H9 (cell line): Measurements from ENCODE around the gene SARNP. TPM values are rescaled to one million over a fixed set of nuclear protein-coding genes. Genes with fewer than 3 reads are reported as not detected.

Experiments used
- DNase-seq: peaks from one replicate; pipeline ENCODE4 v3.0.0-alpha.2; 2017
- H2AFZ ChIP-seq: one replicate; pipeline ENCODE4 v1.6.1; 2013; ENCODE audit warnings: mild to moderate bottlenecking, low read length, control low read depth, moderate library complexity
- H2AK5ac ChIP-seq: 2 replicates; pipeline ENCODE4 v1.6.1; 2013; ENCODE audit warnings: low read length, control low read depth, mixed read lengths; ENCODE audit not compliant: insufficient read length
- H2BK120ac ChIP-seq: one replicate; pipeline ENCODE4 v1.6.1; 2013; ENCODE audit warnings: low read depth, mild to moderate bottlenecking, low read length, control low read depth, inconsistent platforms; ENCODE audit not compliant: poor library complexity, severe bottlenecking
- H2BK12ac ChIP-seq: 2 replicates; pipeline ENCODE4 v1.6.1; 2013; ENCODE audit warnings: low read length, control low read depth, mixed read lengths, low read depth; ENCODE audit not compliant: insufficient read length
- H2BK15ac ChIP-seq: 2 replicates; pipeline ENCODE4 v1.6.1; 2013; ENCODE audit warnings: low read depth, low read length, control low read depth
- H2BK20ac ChIP-seq: one replicate; pipeline ENCODE4 v1.6.1; 2013; ENCODE audit warnings: low read depth, mild to moderate bottlenecking, low read length, control low read depth, inconsistent platforms; ENCODE audit not compliant: poor library complexity, severe bottlenecking
- H2BK5ac ChIP-seq: 2 replicates; pipeline ENCODE4 v1.6.1; 2013; ENCODE audit warnings: low read length, control low read depth, mixed read lengths; ENCODE audit not compliant: insufficient read length
- H3K14ac ChIP-seq: 2 replicates; pipeline ENCODE4 v1.6.1; 2013; ENCODE audit warnings: low read length, control low read depth; ENCODE audit not compliant: insufficient read depth
- H3K18ac ChIP-seq: 2 replicates; pipeline ENCODE4 v1.6.1; 2013; ENCODE audit warnings: low read depth, mild to moderate bottlenecking, mixed read lengths, low read length, control low read depth; ENCODE audit not compliant: insufficient read length
- H3K23ac ChIP-seq: 2 replicates; pipeline ENCODE4 v1.6.1; 2013; ENCODE audit warnings: low read length, control low read depth, mixed read lengths, low read depth; ENCODE audit not compliant: insufficient read length
- H3K23me2 ChIP-seq: 2 replicates; pipeline ENCODE4 v1.6.1; 2013; ENCODE audit warnings: low read depth, mild to moderate bottlenecking, mixed read lengths, low read length, control low read depth; ENCODE audit not compliant: insufficient read length, poor library complexity, severe bottlenecking
- H3K27ac ChIP-seq: 2 replicates; pipeline ENCODE4 v1.5.1; 2013; ENCODE audit warnings: low read length, control low read depth, mixed read lengths, low read depth; ENCODE audit not compliant: insufficient read length
- H3K27me3 ChIP-seq: 2 replicates; pipeline ENCODE4 v1.6.1; 2013; ENCODE audit warnings: low read length, control low read depth, inconsistent platforms; ENCODE audit not compliant: insufficient read depth
- H3K4ac ChIP-seq: 2 replicates; pipeline ENCODE4 v1.6.1; 2013; ENCODE audit warnings: low read depth, mild to moderate bottlenecking, control low read depth, inconsistent platforms, low read length, moderate library complexity
- H3K4me1 ChIP-seq: 2 replicates; pipeline ENCODE4 v1.6.1; 2013; ENCODE audit warnings: low read length, control low read depth, inconsistent platforms; ENCODE audit not compliant: insufficient read depth
- H3K4me2 ChIP-seq: 2 replicates; pipeline ENCODE4 v1.6.1; 2013; ENCODE audit warnings: low read length, control low read depth, mixed read lengths; ENCODE audit not compliant: insufficient read length, insufficient read depth
- H3K56ac ChIP-seq: 2 replicates; pipeline ENCODE4 v1.6.1; 2013; ENCODE audit warnings: low read depth, mild to moderate bottlenecking, mixed read lengths, low read length, control low read depth; ENCODE audit not compliant: insufficient read length
- H3K79me1 ChIP-seq: 2 replicates; pipeline ENCODE4 v1.6.1; 2013; ENCODE audit warnings: low read depth, mild to moderate bottlenecking, moderate library complexity, low read length, control low read depth, inconsistent platforms; ENCODE audit not compliant: insufficient read depth, poor library complexity, severe bottlenecking
- H3K79me2 ChIP-seq: 2 replicates; pipeline ENCODE4 v1.6.1; 2013; ENCODE audit warnings: low read length, control low read depth, inconsistent platforms; ENCODE audit not compliant: insufficient read depth
- H3K9ac ChIP-seq: 2 replicates; pipeline ENCODE4 v1.6.1; 2013; ENCODE audit warnings: low read length, control low read depth, mixed read lengths; ENCODE audit not compliant: insufficient read length; ENCODE audit errors: extremely low read depth
- H3K9me3 ChIP-seq: one replicate; pipeline ENCODE4 v1.6.1; 2013; ENCODE audit warnings: low read depth, low read length, inconsistent platforms; ENCODE audit not compliant: control insufficient read depth
- H3T11ph ChIP-seq: one replicate; pipeline ENCODE4 v1.6.1; 2013; ENCODE audit warnings: mild to moderate bottlenecking, low read length, control low read depth, inconsistent platforms
- H4K20me1 ChIP-seq: one replicate; pipeline ENCODE4 v1.6.1; 2013; ENCODE audit not compliant: control insufficient read depth, insufficient read length, insufficient read depth
- H4K5ac ChIP-seq: 2 replicates; pipeline ENCODE4 v1.6.1; 2013; ENCODE audit warnings: low read depth, mild to moderate bottlenecking, mixed read lengths, low read length, control low read depth; ENCODE audit not compliant: insufficient read length
- H4K8ac ChIP-seq: replicated peaks from 2 replicates; pipeline ENCODE4 v1.6.1; 2013; ENCODE audit warnings: low read length, control low read depth, mixed read lengths, low read depth; ENCODE audit not compliant: insufficient read length
- H4K91ac ChIP-seq: 2 replicates; pipeline ENCODE4 v1.6.1; 2013; ENCODE audit warnings: low read depth, mild to moderate bottlenecking, moderate library complexity, mixed read lengths, low read length, control low read depth; ENCODE audit not compliant: insufficient read length
- H3K27ac Mint-ChIP-seq, 3 experiments: 2 replicates in 2 of 3; 3 replicates in 1 of 3; pipeline ENCODE4 v1.8.0; 2020 to 2021; ENCODE audit warnings: mixed read lengths in 3 of 3, mild to moderate bottlenecking in 1 of 3, moderate library complexity in 1 of 3
- H3K27me3 Mint-ChIP-seq: 2 replicates; pipeline ENCODE4 v1.8.0; 2021; ENCODE audit warnings: low read depth, mild to moderate bottlenecking, moderate library complexity, mixed read lengths
- H3K36me3 Mint-ChIP-seq, 3 experiments: 2 replicates in 2 of 3; 3 replicates in 1 of 3; pipeline ENCODE4 v1.8.0; 2020 to 2021; ENCODE audit warnings: low read depth in 3 of 3, mixed read lengths in 3 of 3; ENCODE audit not compliant: insufficient read depth in 1 of 3
- H3K4me1 Mint-ChIP-seq, 2 experiments: 2 replicates each; pipeline ENCODE4 v1.8.0; 2020; ENCODE audit warnings: mixed read lengths in 2 of 2
- H3K4me3 Mint-ChIP-seq, 2 experiments: 2 replicates in 1 of 2; 3 replicates in 1 of 2; pipeline ENCODE4 v1.8.0; 2020 to 2021; ENCODE audit warnings: mild to moderate bottlenecking in 2 of 2, mixed read lengths in 2 of 2, moderate library complexity in 1 of 2
- H3K9me3 Mint-ChIP-seq, 2 experiments: 2 replicates in 1 of 2; 3 replicates in 1 of 2; pipeline ENCODE4 v1.8.0; 2020; ENCODE audit warnings: mild to moderate bottlenecking in 2 of 2, mixed read lengths in 2 of 2, moderate library complexity in 1 of 2
- CTCF ChIP-seq: fragments of 200-600 bp; sonication (generic); conservative IDR thresholded peaks from 3 replicates; pipeline ENCODE4 v1.8.0; 2021; ENCODE audit warnings: antibody characterized with exemption, mild to moderate bottlenecking
- WGBS: extraction: QIAGEN DNeasy Blood & Tissue Kit; methylation state at CpG from one replicate; pipeline ENCODE4 v1.1.7; 2013; ENCODE audit warnings: missing lambda C conversion rate, low lambda C conversion rate, mixed read lengths; ENCODE audit not compliant: insufficient read length; ENCODE audit errors: extremely low coverage; 5-methylcytosine and 5-hydroxymethylcytosine counted together
- total RNA-seq: library from RNA; stranded (reverse); gene quantifications from 2 replicates; pipeline ENCODE4 v1.2.1, GENCODE V29; 2021

Gene SARNP
- total RNA-seq, 1 experiment from 2014 or later = 127 TPM

- Histone ChIP-seq H2AK5ac (no peak overlapping the region), H2BK20ac (no peak overlapping the region), H4K91ac (no peak overlapping the region), H3K9me3 (no peaks in the 10 kb centered on the region), H3K4me2 (no peak overlapping the region), H2AFZ (no peak overlapping the region), H3K56ac (no peak overlapping the region), H2BK120ac (no peak overlapping the region), H3K27ac (no peak overlapping the region), H3K23ac (no peak overlapping the region), H3K14ac (no peak overlapping the region), H3K4me1 (peaks cover 5% of the 10 kb centered on the region; the same call in 1 of the 2 replicates), H3K23me2 (peaks cover 7% of the 10 kb centered on the region), H4K8ac (no peak overlapping the region), H2BK12ac (no peak overlapping the region), H2BK5ac (no peak overlapping the region), H3K79me2 (peaks cover 7% of the 10 kb centered on the region; the same call in 1 of the 2 replicates), H3K27me3 (no peaks in the 10 kb centered on the region), H4K20me1 (no peaks in the 10 kb centered on the region), H3K4ac (no peak overlapping the region), H4K5ac (no peak overlapping the region), H3T11ph (no peak overlapping the region), H2BK15ac (no peak overlapping the region), H3K9ac (no peak overlapping the region), H3K79me1 (peaks cover 7% of the 10 kb centered on the region), H3K18ac (no peak overlapping the region)
- Mint-ChIP-seq H3K27me3 (no peaks in the 10 kb centered on the region), H3K9me3 (no peaks in the 10 kb centered on the region), H3K4me1 (peaks cover 30 to 33% of the 10 kb centered on the region in 2 experiments), H3K27ac (peak overlapping the region in 1 of 3 experiments; percentile 81; a peak in 2 of 7 replicates), H3K4me3 (no peak overlapping the region), H3K36me3 (peaks cover 21 to 54% (median 46%) of the 10 kb centered on the region in 3 experiments; a peak in 6 of 7 replicates)
- TF ChIP-seq CTCF = no peak
- peak; percentile 28 for DNase-seq
- no CpG with 5 or more reads among the region's 10 CpGs for WGBS
Measured at GRCh38 chr12:55723516-55724225, 93.9 kb downstream of the SARNP start.
